Measurements from ENCODE around the gene SH3RF1. TPM values are rescaled to one million over a fixed set of nuclear protein-coding genes. Genes with fewer than 3 reads are reported as not detected.
A peak's percentile ranks its signal among the peaks of the same experiment; 100 is the strongest.
"Not testable (repeated sequence)": the region's sequence is repeated elsewhere in the genome, so short reads cannot be mapped to it uniquely, and the experiment has no call there.

SH3RF1 gene
- total RNA-seq, 3 donors from 2014 or later, result 20.2 to 37.0 (median 27.9) TPM

DNA sequence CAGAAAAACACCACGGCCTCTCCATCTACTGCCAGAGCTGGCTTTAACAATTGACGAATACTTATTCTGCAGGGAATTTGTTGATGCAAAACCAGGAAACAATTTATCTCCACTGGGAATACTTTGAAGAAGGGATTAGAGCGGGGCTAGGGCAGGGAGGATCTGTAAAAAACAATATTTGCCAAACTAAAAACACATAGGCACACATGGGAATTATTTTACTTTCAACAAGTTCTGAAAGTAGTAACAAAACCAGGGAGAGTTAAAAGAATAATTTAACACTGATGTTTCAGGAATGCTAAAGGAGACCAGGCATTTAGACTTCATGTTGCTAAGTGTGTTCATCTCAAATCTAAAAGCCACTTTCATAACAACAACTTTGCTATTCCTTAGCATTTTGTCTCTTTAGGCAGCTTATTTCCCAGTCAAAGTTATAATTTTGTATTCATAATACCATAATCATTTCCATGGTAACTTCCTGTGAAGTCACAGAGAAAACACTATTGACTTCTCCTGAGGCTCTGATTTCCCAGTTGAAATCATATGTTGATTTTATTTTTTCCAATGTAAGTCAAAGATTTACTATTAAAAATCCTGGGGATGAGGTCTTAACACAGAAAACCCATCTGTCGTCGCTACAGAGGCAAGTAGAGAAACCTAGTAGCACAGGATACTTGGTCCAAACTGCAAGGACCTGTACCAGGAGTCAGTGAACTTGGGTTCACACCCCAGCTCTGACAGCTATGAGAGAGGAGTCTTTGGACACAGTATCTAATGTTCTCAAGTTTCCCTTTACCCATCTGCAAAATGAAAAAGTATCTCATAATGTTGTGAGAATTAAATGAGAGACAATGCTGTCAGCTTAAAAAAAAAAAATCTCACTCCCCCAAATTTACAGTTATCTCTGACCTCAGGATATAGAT lies 69.3 kb downstream of the SH3RF1 start:
- Histone ChIP-seq H3K9me3 (no peaks in the 10 kb centered on the region), H3K27me3 (no peaks in the 10 kb centered on the region), H3K4me3 (no peak overlapping the region), H3K4me1 (no peaks in the 10 kb centered on the region), H3K27ac (peak overlapping the region; percentile 49 to 56), H3K36me3 (no peaks in the 10 kb centered on the region)
- intact Hi-C loops (cut with DNase I; ENCODE audit: low total_unique reads), result no loop called here
- DNase-seq (ENCODE audit: low spot score in 2 of 2), result no peak
- TF ChIP-seq POLR2A (IDR thresholded peaks at IDR 0.05) (no peak), POLR2AphosphoS5 (IDR thresholded peaks at IDR 0.05) (no peak)
- TF ChIP-seq, protein P1, sequence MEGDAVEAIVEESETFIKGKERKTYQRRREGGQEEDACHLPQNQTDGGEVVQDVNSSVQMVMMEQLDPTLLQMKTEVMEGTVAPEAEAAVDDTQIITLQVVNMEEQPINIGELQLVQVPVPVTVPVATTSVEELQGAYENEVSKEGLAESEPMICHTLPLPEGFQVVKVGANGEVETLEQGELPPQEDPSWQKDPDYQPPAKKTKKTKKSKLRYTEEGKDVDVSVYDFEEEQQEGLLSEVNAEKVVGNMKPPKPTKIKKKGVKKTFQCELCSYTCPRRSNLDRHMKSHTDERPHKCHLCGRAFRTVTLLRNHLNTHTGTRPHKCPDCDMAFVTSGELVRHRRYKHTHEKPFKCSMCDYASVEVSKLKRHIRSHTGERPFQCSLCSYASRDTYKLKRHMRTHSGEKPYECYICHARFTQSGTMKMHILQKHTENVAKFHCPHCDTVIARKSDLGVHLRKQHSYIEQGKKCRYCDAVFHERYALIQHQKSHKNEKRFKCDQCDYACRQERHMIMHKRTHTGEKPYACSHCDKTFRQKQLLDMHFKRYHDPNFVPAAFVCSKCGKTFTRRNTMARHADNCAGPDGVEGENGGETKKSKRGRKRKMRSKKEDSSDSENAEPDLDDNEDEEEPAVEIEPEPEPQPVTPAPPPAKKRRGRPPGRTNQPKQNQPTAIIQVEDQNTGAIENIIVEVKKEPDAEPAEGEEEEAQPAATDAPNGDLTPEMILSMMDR (IDR thresholded peaks at IDR 0.05), result no peak

DNA sequence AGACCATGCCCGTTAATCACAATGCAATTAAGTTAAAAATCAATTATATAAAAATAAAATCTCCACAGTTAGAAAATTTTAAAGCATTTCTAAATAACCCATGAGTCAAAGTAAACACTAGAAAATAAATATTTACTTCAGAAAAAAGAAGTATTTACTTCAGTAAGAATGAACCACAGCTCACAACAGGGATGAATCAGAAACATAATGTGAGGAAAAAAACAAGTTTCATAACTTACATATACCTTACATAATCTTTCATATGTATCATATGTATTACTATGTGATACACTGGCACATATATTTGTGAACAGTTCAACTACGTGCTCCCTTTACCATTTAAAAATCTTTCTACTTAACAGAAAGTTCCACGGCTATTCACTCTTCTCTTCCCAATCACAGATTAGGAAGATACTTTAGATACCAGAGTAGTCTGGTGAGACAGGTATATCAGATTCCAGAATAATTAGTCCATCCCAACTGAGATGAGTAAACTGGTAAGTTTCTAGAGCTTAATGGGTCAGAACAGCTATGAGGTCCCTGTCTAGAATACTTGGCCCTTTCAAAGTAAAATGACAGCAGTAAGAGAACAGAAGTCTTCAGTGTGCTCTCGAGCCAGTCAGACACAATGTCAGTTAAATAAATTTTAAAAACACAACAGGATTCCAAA lies 70.3 kb downstream of the SH3RF1 start:
- TF ChIP-seq, protein P1 (IDR thresholded peaks at IDR 0.05), result no peak
- TF ChIP-seq POLR2A (IDR thresholded peaks at IDR 0.05), result no peak
- TF ChIP-seq POLR2AphosphoS5 (IDR thresholded peaks at IDR 0.05), result no peak
- no peaks in the 10 kb centered on the region for H3K9me3 ChIP-seq
- DNase-seq (ENCODE audit: low spot score in 2 of 2), result no peak
- peak overlapping the region; percentile 11 to 49 for H3K27ac ChIP-seq
- intact Hi-C loops (cut with DNase I; ENCODE audit: low total_unique reads), result no loop called here
- no peak overlapping the region for H3K4me3 ChIP-seq
- no peaks in the 10 kb centered on the region for H3K27me3 ChIP-seq
- no peaks in the 10 kb centered on the region for H3K4me1 ChIP-seq
- no peaks in the 10 kb centered on the region for H3K36me3 ChIP-seq

DNA sequence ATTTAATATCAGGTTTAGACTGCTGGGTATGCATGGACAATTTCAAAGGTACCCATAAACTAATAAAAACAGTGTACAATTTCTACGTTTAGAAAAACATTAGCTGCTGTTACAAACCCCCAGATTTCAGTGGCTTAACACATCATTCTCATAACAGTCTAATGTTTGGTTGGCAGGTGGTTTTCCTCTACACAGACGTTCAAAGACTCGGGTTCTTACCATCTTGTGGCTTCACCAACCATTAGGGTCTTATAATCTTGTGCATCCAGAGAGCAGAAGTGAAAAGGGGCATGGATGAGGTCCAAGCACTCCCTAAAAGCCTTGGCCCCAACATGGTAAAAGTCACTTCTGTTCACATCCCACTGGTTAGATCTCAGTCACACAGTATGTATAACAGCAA lies 71.6 kb downstream of the SH3RF1 start:
- Histone ChIP-seq H3K27me3 (no peaks in the 10 kb centered on the region), H3K9me3 (no peaks in the 10 kb centered on the region), H3K4me1 (no peaks in the 10 kb centered on the region), H3K4me3 (no peak overlapping the region), H3K27ac (no peak overlapping the region), H3K36me3 (no peaks in the 10 kb centered on the region)
- TF ChIP-seq POLR2AphosphoS5 (IDR thresholded peaks at IDR 0.05) (no peak), POLR2A (IDR thresholded peaks at IDR 0.05) (no peak)
- TF ChIP-seq, protein P1 (IDR thresholded peaks at IDR 0.05), result no peak
- DNase-seq (ENCODE audit: low spot score in 2 of 2), result no peak
- intact Hi-C loops (cut with DNase I; ENCODE audit: low total_unique reads), result no loop called here

DNA sequence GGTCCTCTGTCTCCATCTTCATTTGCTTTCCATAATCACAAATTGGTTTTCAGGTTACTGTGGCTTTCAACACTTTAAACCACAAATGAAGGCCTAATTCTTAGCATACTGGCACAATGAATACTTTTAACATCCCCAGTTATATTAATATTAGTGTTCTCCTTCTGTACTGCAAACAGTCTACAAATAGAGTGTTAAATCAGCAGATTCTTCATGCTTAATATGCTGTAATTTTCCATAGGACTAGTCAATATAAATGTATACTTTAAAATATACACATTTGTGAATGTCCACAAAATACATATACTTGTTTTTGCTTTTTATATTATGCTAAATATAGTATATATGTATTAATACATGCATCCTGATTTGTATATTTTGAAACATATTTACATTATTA lies 72.6 kb downstream of the SH3RF1 start:
- intact Hi-C loops (cut with DNase I; ENCODE audit: low total_unique reads), result no loop called here
- Histone ChIP-seq H3K27me3 (no peaks in the 10 kb centered on the region), H3K27ac (no peak overlapping the region), H3K4me3 (no peak overlapping the region), H3K9me3 (no peaks in the 10 kb centered on the region), H3K4me1 (no peaks in the 10 kb centered on the region), H3K36me3 (no peaks in the 10 kb centered on the region)
- TF ChIP-seq POLR2AphosphoS5 (IDR thresholded peaks at IDR 0.05) (no peak), POLR2A (IDR thresholded peaks at IDR 0.05) (no peak)
- TF ChIP-seq, protein P1 (IDR thresholded peaks at IDR 0.05), result no peak
- no peak for DNase-seq (ENCODE audit: low spot score in 2 of 2)

DNA sequence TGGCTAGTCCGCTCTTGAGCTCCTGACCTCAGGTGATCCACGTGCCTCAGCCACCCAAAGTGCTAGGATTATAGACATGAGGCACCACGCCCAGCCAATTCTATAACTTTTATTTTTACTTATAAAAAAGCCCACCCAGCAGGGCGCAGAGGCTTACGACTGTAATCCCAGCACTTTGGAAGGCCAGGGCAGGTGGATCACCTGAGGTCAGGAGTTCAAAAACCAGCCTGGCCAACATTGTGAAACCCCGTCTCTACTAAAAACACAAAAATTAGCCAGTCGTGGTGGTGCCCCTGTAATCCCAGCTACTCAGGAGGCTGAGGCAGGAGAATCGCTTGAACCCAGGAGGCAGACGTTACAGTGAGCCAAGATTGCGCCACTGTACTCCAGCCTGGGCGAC lies 73.5 kb downstream of the SH3RF1 start:
- not testable (repeated sequence) for H3K36me3 ChIP-seq, H3K4me3 ChIP-seq

More for the DNA sequence above, 73.5 kb downstream of the SH3RF1 start:
- H3K9me3 ChIP-seq; DNase-seq (ENCODE audit: low spot score in 2 of 2); intact Hi-C loops (cut with DNase I; ENCODE audit: low total_unique reads); H3K4me1 ChIP-seq; H3K27me3 ChIP-seq; H3K27ac ChIP-seq: not testable (repeated sequence)
